Measurements from ENCODE around the gene MRPS27. TPM values are rescaled to one million over a fixed set of nuclear protein-coding genes. Genes with fewer than 3 reads are reported as not detected.

MRPS27 gene
- total and polyA plus RNA-seq, 9 of the 15 experiments (the other 6 are each of a cell fraction or from before 2014, with no cell fraction given) = 73.6 to 144 (median 106) TPM

- TF ChIP-seq SMARCA4 (IDR thresholded peaks at IDR 0.05) (peak; percentile 65; the same call in 1 of the 2 replicates), NFE2 (IDR thresholded peaks at IDR 0.05; ENCODE audit: low read depth) (peak; percentile 39; the same call in 1 of the 2 replicates), DPF2 (IDR thresholded peaks at IDR 0.05) (peak; percentile 71), ATF1 (CRISPR knock-in tag; IDR thresholded peaks at IDR 0.05) (no peak), ATF1 (tag; IDR thresholded peaks at IDR 0.05) (peak; percentile 22; the same call in 1 of the 2 replicates), ARID1B (IDR thresholded peaks at IDR 0.05) (peak; percentile 62), ESRRA (IDR thresholded peaks at IDR 0.05; ENCODE audit: borderline replicate concordance, low read depth) (peak; percentile 91; the same call in 1 of the 2 replicates), CEBPG (CRISPR knock-in tag; IDR thresholded peaks at IDR 0.05) (peak; percentile 69; the same call in 1 of the 2 replicates), CEBPG (tag; conservative IDR thresholded peaks at IDR 0.05 in 1 of 2, IDR thresholded peaks at IDR 0.05 in 1 of 2) (peak; percentile 88 to 94), CTBP1 (IDR thresholded peaks at IDR 0.05; ENCODE audit: borderline replicate concordance) (0 out of 2 replicates have a peak, but pooled peaks have one; percentile 43), TEAD4 (IDR thresholded peaks at IDR 0.05; ENCODE audit: low read length) (peak; percentile 48; the same call in 1 of the 2 replicates), TEAD4 (CRISPR knock-in tag; IDR thresholded peaks at IDR 0.05; ENCODE audit: borderline replicate concordance) (no peak)
These were observed 87.9 kb downstream of the MRPS27 start (continued) for GRCh38 chr5:72231991-72232703.

DNA sequence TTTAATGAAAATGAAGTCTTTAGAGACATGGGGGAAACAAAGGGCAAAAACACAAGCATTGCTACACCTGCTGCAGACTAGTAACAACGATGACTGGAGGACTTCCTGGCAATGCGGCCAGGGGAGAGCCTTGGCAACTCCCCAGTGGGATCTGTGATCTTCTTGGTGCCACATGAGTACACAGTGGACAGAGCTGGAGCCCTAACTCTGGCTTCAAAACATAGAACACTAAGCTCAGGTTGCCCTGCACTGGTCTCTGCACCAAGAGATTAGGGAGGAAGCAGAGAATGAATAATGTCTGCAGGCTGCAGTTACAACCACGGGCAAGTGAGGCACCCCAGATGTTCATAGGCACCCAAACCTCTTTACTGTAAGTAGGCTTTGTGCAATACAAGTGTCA lies 91.1 kb downstream of the MRPS27 start:
- in situ Hi-C loops (cut with MboI) (no loop called here), intact Hi-C loops (cut with micrococcal nuclease) (loop anchor here (5.0 kb wide), 1 partner anchor 78 kb away; no protein-coding TSS in a partner anchor)
- WGBS (ENCODE audit: insufficient coverage, low coverage, missing lambda C conversion rate) = 62% methylated on average over 3 of the region's 3 CpGs
- FAIRE-seq (peak; percentile 67), ATAC-seq (peak; percentile 48; the same call in 2 of the 3 replicates), DNase-seq (ENCODE audit: extremely low read depth in 1 of 4, low spot score in 3 of 4) (peak in 1 of 4 experiments; percentile 24)
- Histone ChIP-seq H3K9me3 (replicated peaks; ENCODE audit: control insufficient read depth, insufficient read depth, low read depth, low read length) (no peaks in the 10 kb centered on the region), H3K4me3 (no peak overlapping the region), H3K27ac (ENCODE audit: extremely low read depth, low read depth, low read length) (no peak overlapping the region), H3K9me1 (ENCODE audit: control insufficient read depth, insufficient read depth, low read length) (no peaks in the 10 kb centered on the region), H3K4me2 (ENCODE audit: insufficient read depth, low read length) (no peak overlapping the region), H3K4me1 (replicated peaks in 1 of 2; ENCODE audit: control insufficient read depth in 2 of 2, insufficient read depth in 2 of 2, low read length in 2 of 2) (peaks cover 0 to 65% of the 10 kb centered on the region in 2 experiments; a peak in 4 of 5 replicates), H2AFZ (ENCODE audit: low read depth, low read length) (no peak overlapping the region), H3K27me3 (ENCODE audit: control insufficient read depth in 2 of 2, insufficient read depth in 2 of 2, low read length in 2 of 2) (no peaks in the 10 kb centered on the region), H3K36me3 (ENCODE audit: control insufficient read depth, insufficient read depth, low read length) (peaks cover 93% of the 10 kb centered on the region), H3K79me2 (ENCODE audit: control insufficient read depth, insufficient read depth, low read length) (peaks cover 23% of the 10 kb centered on the region), H3K9ac (ENCODE audit: insufficient read depth in 1 of 2, low read depth in 2 of 2, low read length in 2 of 2) (peak overlapping the region in 1 of 2 experiments; percentile 22; a peak in 1 of 4 replicates), H4K20me1 (replicated peaks; ENCODE audit: control insufficient read depth, insufficient read depth, low read length) (no peaks in the 10 kb centered on the region)
- ChIA-PET POLR2A (interaction anchor here (0.8 to 1.4 kb wide), 5 partner anchors 7 to 33 kb away, joined by 3 to 5 read pairs (median 3); no protein-coding TSS in a partner anchor), CTCF (ENCODE audit: low intra/inter-chr PET ratio) (no interaction called here)
- no TSS peak for BruUV-seq (replicated peaks)
- TF ChIP-seq CBFA2T3 (IDR thresholded peaks at IDR 0.05) = peak; percentile 33; the same call in 1 of the 2 replicates
- no peak for TF ChIP-seq MEF2A (IDR thresholded peaks at IDR 0.05; ENCODE audit: control insufficient read depth, low read depth, low read length)
- TF ChIP-seq, protein P1, sequence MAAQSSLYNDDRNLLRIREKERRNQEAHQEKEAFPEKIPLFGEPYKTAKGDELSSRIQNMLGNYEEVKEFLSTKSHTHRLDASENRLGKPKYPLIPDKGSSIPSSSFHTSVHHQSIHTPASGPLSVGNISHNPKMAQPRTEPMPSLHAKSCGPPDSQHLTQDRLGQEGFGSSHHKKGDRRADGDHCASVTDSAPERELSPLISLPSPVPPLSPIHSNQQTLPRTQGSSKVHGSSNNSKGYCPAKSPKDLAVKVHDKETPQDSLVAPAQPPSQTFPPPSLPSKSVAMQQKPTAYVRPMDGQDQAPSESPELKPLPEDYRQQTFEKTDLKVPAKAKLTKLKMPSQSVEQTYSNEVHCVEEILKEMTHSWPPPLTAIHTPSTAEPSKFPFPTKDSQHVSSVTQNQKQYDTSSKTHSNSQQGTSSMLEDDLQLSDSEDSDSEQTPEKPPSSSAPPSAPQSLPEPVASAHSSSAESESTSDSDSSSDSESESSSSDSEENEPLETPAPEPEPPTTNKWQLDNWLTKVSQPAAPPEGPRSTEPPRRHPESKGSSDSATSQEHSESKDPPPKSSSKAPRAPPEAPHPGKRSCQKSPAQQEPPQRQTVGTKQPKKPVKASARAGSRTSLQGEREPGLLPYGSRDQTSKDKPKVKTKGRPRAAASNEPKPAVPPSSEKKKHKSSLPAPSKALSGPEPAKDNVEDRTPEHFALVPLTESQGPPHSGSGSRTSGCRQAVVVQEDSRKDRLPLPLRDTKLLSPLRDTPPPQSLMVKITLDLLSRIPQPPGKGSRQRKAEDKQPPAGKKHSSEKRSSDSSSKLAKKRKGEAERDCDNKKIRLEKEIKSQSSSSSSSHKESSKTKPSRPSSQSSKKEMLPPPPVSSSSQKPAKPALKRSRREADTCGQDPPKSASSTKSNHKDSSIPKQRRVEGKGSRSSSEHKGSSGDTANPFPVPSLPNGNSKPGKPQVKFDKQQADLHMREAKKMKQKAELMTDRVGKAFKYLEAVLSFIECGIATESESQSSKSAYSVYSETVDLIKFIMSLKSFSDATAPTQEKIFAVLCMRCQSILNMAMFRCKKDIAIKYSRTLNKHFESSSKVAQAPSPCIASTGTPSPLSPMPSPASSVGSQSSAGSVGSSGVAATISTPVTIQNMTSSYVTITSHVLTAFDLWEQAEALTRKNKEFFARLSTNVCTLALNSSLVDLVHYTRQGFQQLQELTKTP (IDR thresholded peaks at IDR 0.05; ENCODE audit: low read depth in 1 of 2, partially characterized antibody in 2 of 2) = no peak
- peak; percentile 51 for TF ChIP-seq TCF3 (CRISPR knock-in tag; IDR thresholded peaks at IDR 0.05)
